ENCODE measurements around the gene SRSF7.

DNA sequence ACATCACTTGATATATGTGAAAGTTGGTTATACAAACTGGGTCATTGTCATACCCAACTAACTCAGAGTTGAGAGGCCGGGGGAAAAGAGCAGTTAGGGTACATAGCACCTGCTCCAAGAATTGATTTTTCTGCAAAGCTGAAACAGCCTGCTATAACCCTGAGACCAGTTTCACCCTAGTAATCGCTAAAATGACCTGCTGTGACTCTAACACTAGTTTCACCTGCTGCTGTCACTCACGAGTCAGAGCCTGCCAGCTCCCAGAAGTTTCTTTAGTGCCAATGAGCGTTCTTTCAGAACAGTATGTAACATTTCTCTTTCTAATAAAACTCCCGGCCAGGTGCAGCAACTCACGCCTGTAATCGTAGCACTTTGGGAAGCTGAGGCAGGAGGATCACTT, 28.0 kb downstream of the SRSF7 start:
- TF ChIP-seq, protein P1, sequence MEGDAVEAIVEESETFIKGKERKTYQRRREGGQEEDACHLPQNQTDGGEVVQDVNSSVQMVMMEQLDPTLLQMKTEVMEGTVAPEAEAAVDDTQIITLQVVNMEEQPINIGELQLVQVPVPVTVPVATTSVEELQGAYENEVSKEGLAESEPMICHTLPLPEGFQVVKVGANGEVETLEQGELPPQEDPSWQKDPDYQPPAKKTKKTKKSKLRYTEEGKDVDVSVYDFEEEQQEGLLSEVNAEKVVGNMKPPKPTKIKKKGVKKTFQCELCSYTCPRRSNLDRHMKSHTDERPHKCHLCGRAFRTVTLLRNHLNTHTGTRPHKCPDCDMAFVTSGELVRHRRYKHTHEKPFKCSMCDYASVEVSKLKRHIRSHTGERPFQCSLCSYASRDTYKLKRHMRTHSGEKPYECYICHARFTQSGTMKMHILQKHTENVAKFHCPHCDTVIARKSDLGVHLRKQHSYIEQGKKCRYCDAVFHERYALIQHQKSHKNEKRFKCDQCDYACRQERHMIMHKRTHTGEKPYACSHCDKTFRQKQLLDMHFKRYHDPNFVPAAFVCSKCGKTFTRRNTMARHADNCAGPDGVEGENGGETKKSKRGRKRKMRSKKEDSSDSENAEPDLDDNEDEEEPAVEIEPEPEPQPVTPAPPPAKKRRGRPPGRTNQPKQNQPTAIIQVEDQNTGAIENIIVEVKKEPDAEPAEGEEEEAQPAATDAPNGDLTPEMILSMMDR (IDR thresholded peaks at IDR 0.05): no peak
- no peak for TF ChIP-seq POLR2A (IDR thresholded peaks at IDR 0.05)

Measured in uterus (tissue), 2 donors.